ENCODE results near the gene SMIM13. TPM values are rescaled to one million over a fixed set of nuclear protein-coding genes. Genes with fewer than 3 reads are reported as not detected.

The SMIM13 gene
- total and polyA plus RNA-seq, 2 donors from 2014 or later: 4.0 to 6.6 TPM

GRCh38 chr6:11094411-11094851, 797 bp downstream of the SMIM13 start:
- H3K4me1 ChIP-seq (ENCODE audit: control insufficient read depth in 2 of 3, insufficient read depth in 2 of 3, low read depth in 1 of 3, low read length in 3 of 3): peaks cover 3 to 5% (median 4%) of the 10 kb centered on the region in 3 donors
- H3K9me3 ChIP-seq (ENCODE audit: control insufficient read depth in 2 of 3, insufficient read depth in 1 of 3, low read length in 3 of 3): no peaks in the 10 kb centered on the region
- DNase-seq (peak; percentile 52 to 79 (median 73)), FAIRE-seq (no peak)
- peak overlapping the region; percentile 29 to 74 (median 73) for H3K9ac ChIP-seq (ENCODE audit: low read length in 3 of 3)
- intact Hi-C loops (cut with DNase I): no loop called here
- peak overlapping the region; percentile 74 to 89 (median 80) for H3K4me3 ChIP-seq (ENCODE audit: low read length in 3 of 3)
- H3K27ac ChIP-seq (ENCODE audit: low read depth in 2 of 2, low read length in 2 of 2): peak overlapping the region; percentile 14 to 62
- no peaks in the 10 kb centered on the region for H3K36me3 ChIP-seq (ENCODE audit: control insufficient read depth in 2 of 3, insufficient read depth in 3 of 3, low read length in 3 of 3)
- no peaks in the 10 kb centered on the region for H3K27me3 ChIP-seq (ENCODE audit: control insufficient read depth, insufficient read depth, low read length)
- TF ChIP-seq CTCF (IDR thresholded peaks at IDR 0.05; ENCODE audit: borderline replicate concordance, extremely low read depth, insufficient read depth): no peak

- Histone ChIP-seq H3K27ac (ENCODE audit: low read depth in 2 of 2, low read length in 2 of 2) (peak overlapping the region in 1 of 2 donors; percentile 62), H3K9me3 (ENCODE audit: control insufficient read depth in 2 of 3, insufficient read depth in 1 of 3, low read length in 3 of 3) (no peaks in the 10 kb centered on the region), H3K4me1 (ENCODE audit: control insufficient read depth in 2 of 3, insufficient read depth in 2 of 3, low read depth in 1 of 3, low read length in 3 of 3) (peaks cover 3 to 5% (median 4%) of the 10 kb centered on the region in 3 donors), H3K36me3 (ENCODE audit: control insufficient read depth in 2 of 3, insufficient read depth in 3 of 3, low read length in 3 of 3) (no peaks in the 10 kb centered on the region), H3K27me3 (ENCODE audit: control insufficient read depth, insufficient read depth, low read length) (no peaks in the 10 kb centered on the region), H3K9ac (ENCODE audit: low read length in 3 of 3) (peak overlapping the region; percentile 29 to 74 (median 73)), H3K4me3 (ENCODE audit: low read length in 3 of 3) (peak overlapping the region; percentile 74 to 89 (median 80))
- intact Hi-C loops (cut with DNase I): no loop called here
- DNase-seq: peak in 1 of 5 donors; percentile 10
- no peak for TF ChIP-seq CTCF (IDR thresholded peaks at IDR 0.05; ENCODE audit: borderline replicate concordance, extremely low read depth, insufficient read depth)
- FAIRE-seq: no peak
These were observed 1.3 kb downstream of the SMIM13 start for GRCh38 chr6:11094941-11095340.

GRCh38 chr6:11096109-11096508, 2.5 kb downstream of the SMIM13 start:
- FAIRE-seq: no peak
- H3K4me3 ChIP-seq (ENCODE audit: low read length in 3 of 3): peak overlapping the region in 1 of 3 donors; percentile 3
- H3K4me1 ChIP-seq (ENCODE audit: control insufficient read depth in 2 of 3, insufficient read depth in 2 of 3, low read depth in 1 of 3, low read length in 3 of 3): peaks cover 3 to 5% (median 4%) of the 10 kb centered on the region in 3 donors
- no peaks in the 10 kb centered on the region for H3K9me3 ChIP-seq (ENCODE audit: control insufficient read depth in 2 of 3, insufficient read depth in 1 of 3, low read length in 3 of 3)
- H3K36me3 ChIP-seq (ENCODE audit: control insufficient read depth in 2 of 3, insufficient read depth in 3 of 3, low read length in 3 of 3): no peaks in the 10 kb centered on the region
- intact Hi-C loops (cut with DNase I): no loop called here
- TF ChIP-seq CTCF (IDR thresholded peaks at IDR 0.05; ENCODE audit: borderline replicate concordance, extremely low read depth, insufficient read depth): no peak
- H3K27ac ChIP-seq (ENCODE audit: low read depth in 2 of 2, low read length in 2 of 2): no peak overlapping the region
- no peak overlapping the region for H3K9ac ChIP-seq (ENCODE audit: low read length in 3 of 3)
- H3K27me3 ChIP-seq (ENCODE audit: control insufficient read depth, insufficient read depth, low read length): no peaks in the 10 kb centered on the region
- no peak for DNase-seq

- Histone ChIP-seq H3K36me3 (ENCODE audit: control insufficient read depth in 2 of 3, insufficient read depth in 3 of 3, low read length in 3 of 3) (no peaks in the 10 kb centered on the region), H3K9ac (ENCODE audit: low read length in 3 of 3) (no peak overlapping the region), H3K27ac (ENCODE audit: low read depth in 2 of 2, low read length in 2 of 2) (no peak overlapping the region), H3K4me3 (ENCODE audit: low read length in 3 of 3) (no peak overlapping the region), H3K4me1 (ENCODE audit: control insufficient read depth in 2 of 3, insufficient read depth in 2 of 3, low read depth in 1 of 3, low read length in 3 of 3) (peaks cover 3 to 5% (median 4%) of the 10 kb centered on the region in 3 donors), H3K9me3 (ENCODE audit: control insufficient read depth in 2 of 3, insufficient read depth in 1 of 3, low read length in 3 of 3) (no peaks in the 10 kb centered on the region), H3K27me3 (ENCODE audit: control insufficient read depth, insufficient read depth, low read length) (no peaks in the 10 kb centered on the region)
- no peak for DNase-seq
- intact Hi-C loops (cut with DNase I): no loop called here
- TF ChIP-seq CTCF (IDR thresholded peaks at IDR 0.05; ENCODE audit: borderline replicate concordance, extremely low read depth, insufficient read depth): no peak
- FAIRE-seq: no peak
These were observed 3.8 kb downstream of the SMIM13 start for GRCh38 chr6:11097476-11097875.

Data from kidney (tissue), 14 donors.